OCI-LY7 (cell line): ENCODE results near the gene MMP11. TPM values are rescaled to one million over a fixed set of nuclear protein-coding genes. Genes with fewer than 3 reads are reported as not detected.
A peak's percentile ranks its signal among the peaks of the same experiment; 100 is the strongest.
"Not testable (repeated sequence)": the region's sequence is repeated elsewhere in the genome, so short reads cannot be mapped to it uniquely, and the experiment has no call there.

ENCODE experiments used
- Bru-seq: library from RNA; stranded (reverse); fragments of 400-500 nt; gene quantifications from one replicate; lab custom pipeline; 2021; lab: Mats Ljungman, UMichigan
- BruChase-seq, 2 experiments: library from RNA; stranded (reverse); fragments of 400-500 nt; gene quantifications; one replicate each; lab custom pipeline; 2021; lab: Mats Ljungman, UMichigan
- BruUV-seq: library from RNA; stranded (reverse); fragments of 400-500 nt; replicated peaks from 2 replicates; lab custom pipeline; 2021; lab: Mats Ljungman, UMichigan
- CTCF ChIA-PET: fragments of 300-600 bp; sonication (Branson Sonifier 250); formaldehyde crosslinking; loops from one replicate; lab custom pipeline; 2022; ENCODE audit warnings: antibody characterized with exemption; ENCODE audit not compliant: unreplicated experiment; lab: Charles Lee
- POLR2A ChIA-PET: fragments of 300-600 bp; sonication (Branson Sonifier 250); formaldehyde crosslinking; loops from one replicate; lab custom pipeline; 2022; ENCODE audit warnings: antibody characterized with exemption; lab: Charles Lee
- DNase-seq: peaks from one replicate; pipeline ENCODE4 v3.0.0-alpha.2; 2015; ENCODE audit warnings: low spot score
- H2AFZ ChIP-seq: fragments of 200-600 bp; sonication (generic), shearing (Covaris generic); 2 replicates; pipeline ENCODE4 v1.6.1; 2014; ENCODE audit warnings: mild to moderate bottlenecking, antibody characterized with exemption, low read length, moderate library complexity
- H3K27ac ChIP-seq: fragments of 200-600 bp; sonication (generic); 2 replicates; pipeline ENCODE4 v1.5.1; 2014; ENCODE audit warnings: mixed run types, low read depth, mild to moderate bottlenecking, moderate library complexity, low read length, inconsistent platforms; ENCODE audit not compliant: poor library complexity, severe bottlenecking
- H3K36me3 ChIP-seq: fragments of 200-600 bp; sonication (generic); 2 replicates; pipeline ENCODE4 v1.6.1; 2014; ENCODE audit warnings: mild to moderate bottlenecking, antibody characterized with exemption, low read length, moderate library complexity, mixed read lengths; ENCODE audit not compliant: insufficient read depth
- H3K4me1 ChIP-seq: fragments of 200-600 bp; sonication (generic); 2 replicates; pipeline ENCODE4 v1.5.1; 2014; ENCODE audit warnings: mild to moderate bottlenecking, low read length; ENCODE audit not compliant: insufficient read depth, poor library complexity, severe bottlenecking
- H3K4me2 ChIP-seq: fragments of 200-600 bp; sonication (generic); 2 replicates; pipeline ENCODE4 v1.6.1; 2014; ENCODE audit warnings: mild to moderate bottlenecking, low read length
- H3K4me3 ChIP-seq: fragments of 200-600 bp; sonication (generic); 2 replicates; pipeline ENCODE4 v1.5.1; 2014; ENCODE audit warnings: mild to moderate bottlenecking, low read depth, low read length; ENCODE audit not compliant: poor library complexity, severe bottlenecking
- H3K79me2 ChIP-seq: fragments of 200-600 bp; sonication (generic); 2 replicates; pipeline ENCODE4 v1.6.1; 2016; ENCODE audit warnings: low read depth, mild to moderate bottlenecking, low read length, moderate library complexity, mixed read lengths; ENCODE audit not compliant: insufficient read depth
- H3K9me2 ChIP-seq: fragments of 200-600 bp; sonication (generic); 2 replicates; pipeline ENCODE4 v1.6.1; 2016; ENCODE audit warnings: mild to moderate bottlenecking, low read length, mixed read lengths; ENCODE audit not compliant: insufficient read depth
- H3K9me3 ChIP-seq: fragments of 200-600 bp; sonication (generic); 2 replicates; pipeline ENCODE4 v1.6.1; 2014; ENCODE audit warnings: mild to moderate bottlenecking, mixed run types, low read length, mixed read lengths
- H4K20me1 ChIP-seq: fragments of 200-600 bp; sonication (generic); 2 replicates; pipeline ENCODE4 v1.6.1; 2014; ENCODE audit warnings: mild to moderate bottlenecking, antibody characterized with exemption, low read length, moderate library complexity, mixed read lengths; ENCODE audit not compliant: insufficient read depth
- CTCF ChIP-seq: fragments of 200-600 bp; sonication (generic); conservative IDR thresholded peaks from 2 replicates; pipeline ENCODE4 v1.5.1; 2014; ENCODE audit warnings: mild to moderate bottlenecking, antibody characterized with exemption, low read length, moderate library complexity, mixed read lengths
- EZH2phosphoT487 ChIP-seq: fragments of 200-600 bp; sonication (generic); IDR thresholded peaks from 2 replicates; pipeline ENCODE4 v1.6.1; 2018; ENCODE audit warnings: low read depth, borderline replicate concordance, mild to moderate bottlenecking, mixed run types, antibody characterized with exemption, low read length, moderate library complexity, mixed read lengths
- intact Hi-C: fragments of 100-400 bp; cut with micrococcal nuclease; formaldehyde crosslinking; loops from one replicate; pipeline ENCODE4 v1.10.0; 2022; ENCODE audit not compliant: unreplicated experiment
- long read RNA-seq: library from polyadenylated mRNA; stranded (forward); transcript quantifications from one replicate; pipeline ENCODE4 v2.0.0, GENCODE V29; 2022
- total RNA-seq, 2 experiments: library from RNA; depleted of rRNA in 1 of 2; stranded (reverse); fragments of >200 nt in 1 of 2; shearing (Covaris generic) in 1 of 2; gene quantifications; 2 replicates each; pipeline ENCODE4 v1.2.3, GENCODE V29; 2014 to 2022

Gene MMP11
- total RNA-seq (2014; rRNA removed; shearing (Covaris generic)) (10.0 and 12.9 TPM in 2 replicates), total RNA-seq (2022) (6.3 and 9.2 TPM in 2 replicates), Bru-seq, nascent RNA (percentile 36 among the genes with signal in this experiment), BruChase-seq, experiment 1, labeled RNA remaining after a 6-hour chase (percentile 33 among the genes with signal in this experiment), BruChase-seq, experiment 2, labeled RNA remaining after a 2-hour chase (percentile 38 among the genes with signal in this experiment)
- long read RNA-seq, transcript MMP11-201 (8 exons, 2,291 nt): major isoform, 9 of 12 reads
- long read RNA-seq, partial matches to known transcripts: 1 of 12 reads
- long read RNA-seq, other reads (novel, unspliced or antisense): 2 of 12 reads

- no peaks in the 10 kb centered on the region for H3K36me3 ChIP-seq
- H3K4me3 ChIP-seq: peak within 1 kb of the TSS; percentile 68
- no peaks in the 10 kb centered on the region for H3K9me2 ChIP-seq
- peaks cover 56% of the 10 kb centered on the region for H3K4me1 ChIP-seq
- peak within 1 kb of the TSS; percentile 94 for H3K4me2 ChIP-seq
- H3K79me2 ChIP-seq: no peaks in the 10 kb centered on the region
- no TSS peak for BruUV-seq
- CTCF ChIA-PET: interaction anchor here (1.3 kb wide), 1 partner anchor 77 kb away, joined by 4 read pairs; no protein-coding TSS in a partner anchor
- no peak for TF ChIP-seq EZH2phosphoT487
- TF ChIP-seq CTCF: peak; percentile 48
- POLR2A ChIA-PET: interaction anchor here (0.9 kb wide), 1 partner anchor 73 kb away, joined by 4 read pairs; no protein-coding TSS in a partner anchor
- H3K9me3 ChIP-seq: no peaks in the 10 kb centered on the region
- H4K20me1 ChIP-seq: no peaks in the 10 kb centered on the region
- peak within 1 kb of the TSS; percentile 36 for H3K27ac ChIP-seq
- peak within 1 kb of the TSS; percentile 68; the same call in 1 of the 2 replicates for H2AFZ ChIP-seq
- intact Hi-C loops: no loop called here
- DNase-seq: peak; percentile 72
Observed at GRCh38 chr22:23772649-23773473, at the start of gene MMP11. Gene MMP11 (plus strand): TSS chr22:23772849. CDS start chr22:23772871, 22 bp downstream.

GRCh38 chr22:23728108-23728507 is 44.5 kb upstream of the MMP11 start:
- H3K9me3 ChIP-seq, CTCF ChIA-PET, H4K20me1 ChIP-seq, H3K9me2 ChIP-seq, H3K4me1 ChIP-seq, H3K4me3 ChIP-seq, H3K79me2 ChIP-seq, H3K4me2 ChIP-seq, intact Hi-C loops, H3K27ac ChIP-seq, H2AFZ ChIP-seq, BruUV-seq, H3K36me3 ChIP-seq: not testable (repeated sequence)
- DNase-seq: peak; percentile 20
- POLR2A ChIA-PET: interaction anchor here (0.6 to 0.7 kb wide), 2 partner anchors 22 to 71 kb away, joined by 3 to 6 read pairs; no protein-coding TSS in a partner anchor

- H4K20me1 ChIP-seq: no peaks in the 10 kb centered on the region
- POLR2A ChIA-PET: interaction anchor here (0.6 to 1.1 kb wide), 3 partner anchors 10 to 90 kb away, joined by 3 to 6 read pairs (median 4); no protein-coding TSS in a partner anchor
Observed at GRCh38 chr22:23737696-23738095, 35.0 kb upstream of the MMP11 start.

More at GRCh38 chr22:23737696-23738095, 35.0 kb upstream of the MMP11 start:
- no TSS peak for BruUV-seq
- Histone ChIP-seq H3K4me1 (no peaks in the 10 kb centered on the region), H3K4me3 (no peak overlapping the region), H3K9me2 (no peaks in the 10 kb centered on the region), H3K4me2 (no peak overlapping the region), H3K27ac (no peak overlapping the region), H2AFZ (no peak overlapping the region), H3K79me2 (no peaks in the 10 kb centered on the region), H3K9me3 (no peaks in the 10 kb centered on the region), H3K36me3 (0 out of 2 replicates have a peak, but pooled peaks cover 2% of the 10 kb centered on the region)
- intact Hi-C loops: no loop called here
- CTCF ChIA-PET: no interaction called here
- TF ChIP-seq CTCF: no peak
- TF ChIP-seq EZH2phosphoT487: no peak
- no peak for DNase-seq
